Measurements from ENCODE around the gene RAB4B.

RAB4B gene

GRCh38 chr19:40752257-40752781, 25.7 kb upstream of the RAB4B start:
- peak overlapping the region; percentile 72 for H3K4me3 ChIP-seq (ENCODE audit: low read depth, low read length)
- no peak for TF ChIP-seq CTCF (IDR thresholded peaks at IDR 0.05; ENCODE audit: insufficient read depth, low read depth, low read length, missing control alignments)
- peak; percentile 55 for DNase-seq (ENCODE audit: low read depth)

- H3K4me3 ChIP-seq (ENCODE audit: low read depth, low read length): peak overlapping the region; percentile 33
- peak; percentile 62 for DNase-seq (ENCODE audit: low read depth)
- TF ChIP-seq CTCF (IDR thresholded peaks at IDR 0.05; ENCODE audit: insufficient read depth, low read depth, low read length, missing control alignments): no peak
Measured at GRCh38 chr19:40754611-40755247, 23.3 kb upstream of the RAB4B start.

GRCh38 chr19:40755248-40755624, 22.8 kb upstream of the RAB4B start:
- H3K4me3 ChIP-seq (ENCODE audit: low read depth, low read length): no peak overlapping the region
- no peak for DNase-seq (ENCODE audit: low read depth)
- TF ChIP-seq CTCF (IDR thresholded peaks at IDR 0.05; ENCODE audit: insufficient read depth, low read depth, low read length, missing control alignments): no peak

GRCh38 chr19:40755791-40756190, 22.3 kb upstream of the RAB4B start:
- no peak overlapping the region for H3K4me3 ChIP-seq (ENCODE audit: low read depth, low read length)
- no peak for TF ChIP-seq CTCF (IDR thresholded peaks at IDR 0.05; ENCODE audit: insufficient read depth, low read depth, low read length, missing control alignments)
- DNase-seq (ENCODE audit: low read depth): no peak

- DNase-seq (ENCODE audit: low read depth): no peak
- TF ChIP-seq CTCF (IDR thresholded peaks at IDR 0.05; ENCODE audit: insufficient read depth, low read depth, low read length, missing control alignments): no peak
- no peak overlapping the region for H3K4me3 ChIP-seq (ENCODE audit: low read depth, low read length)
Measured at GRCh38 chr19:40756502-40757110, 21.4 kb upstream of the RAB4B start.

GRCh38 chr19:40758491-40758890, 19.6 kb upstream of the RAB4B start:
- no peak overlapping the region for H3K4me3 ChIP-seq (ENCODE audit: low read depth, low read length)
- TF ChIP-seq CTCF (IDR thresholded peaks at IDR 0.05; ENCODE audit: insufficient read depth, low read depth, low read length, missing control alignments): no peak
- DNase-seq (ENCODE audit: low read depth): no peak

Data from GM12865 (cell line).